NCI-H82 treated with DMSO at 0.1 percent for 48 hours (cell line): Measurements from ENCODE around the gene MFAP2.
"Not testable (repeated sequence)": the region's sequence is repeated elsewhere in the genome, so short reads cannot be mapped to it uniquely, and the experiment has no call there.

Source experiments
- DNase-seq: peaks from one replicate; lab custom pipeline; 2025; ENCODE audit not compliant: unreplicated experiment; lab: John Stamatoyannopoulos, UW

The MFAP2 gene

GRCh38 chr1:16933945-16934344 lies 46.5 kb downstream of the MFAP2 start:
- not testable (repeated sequence) for DNase-seq

- DNase-seq = not testable (repeated sequence)
Measured at GRCh38 chr1:16931206-16931934, 49.0 kb downstream of the MFAP2 start.

- DNase-seq = not testable (repeated sequence)
Measured at GRCh38 chr1:16929146-16930041, 51.0 kb downstream of the MFAP2 start.

- DNase-seq = no peak
Measured at GRCh38 chr1:16927711-16928485, 52.5 kb downstream of the MFAP2 start.

DNA sequence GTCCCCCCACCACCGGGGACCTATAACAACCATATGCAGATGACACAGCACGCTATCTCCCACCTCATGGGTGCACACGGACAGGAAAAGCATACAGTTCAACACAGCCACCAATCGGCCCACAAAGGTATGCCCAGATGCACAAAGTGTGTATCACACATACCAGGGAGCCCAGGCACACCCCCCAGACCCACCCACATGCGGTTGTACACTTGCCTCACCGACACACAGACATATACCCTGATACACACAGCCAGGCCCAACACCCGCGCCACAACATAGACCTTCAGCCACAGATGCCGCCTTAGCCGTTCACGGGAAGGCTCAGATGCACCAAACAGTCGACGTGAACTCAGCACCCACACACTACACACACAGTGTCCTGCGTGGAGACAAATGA lies 53.2 kb downstream of the MFAP2 start:
- DNase-seq = no peak

DNA sequence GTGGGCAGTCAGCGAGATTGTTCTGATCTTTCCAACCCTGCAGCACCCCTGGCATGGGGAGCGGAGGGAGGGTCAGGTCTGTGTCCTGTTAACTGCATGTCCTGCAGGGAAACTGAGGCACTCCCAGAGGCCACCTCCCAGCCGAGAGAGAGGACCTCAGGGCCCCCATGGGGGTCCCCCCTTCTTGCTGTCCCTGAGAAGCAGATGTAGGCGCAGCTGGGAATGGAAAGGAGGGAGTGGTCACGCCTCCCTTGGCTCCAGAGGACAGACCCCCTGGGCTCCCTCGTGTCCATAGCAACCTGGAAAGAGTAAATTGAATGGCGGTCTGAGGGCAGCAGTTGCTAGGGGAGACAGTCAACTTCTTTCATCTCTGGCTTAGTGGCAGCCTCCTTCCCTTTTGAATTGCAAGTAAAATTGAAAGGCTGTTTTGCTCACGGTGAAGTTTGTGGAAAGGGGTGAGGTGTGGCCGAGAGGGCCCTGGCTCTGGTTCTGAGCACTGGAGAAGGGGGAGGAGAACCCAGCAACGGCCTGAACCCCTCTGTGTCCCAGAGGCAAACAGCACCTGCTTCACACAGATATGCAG lies 53.8 kb downstream of the MFAP2 start:
- DNase-seq = no peak

GRCh38 chr1:16925635-16926490 lies 54.6 kb downstream of the MFAP2 start:
- no peak for DNase-seq

DNA sequence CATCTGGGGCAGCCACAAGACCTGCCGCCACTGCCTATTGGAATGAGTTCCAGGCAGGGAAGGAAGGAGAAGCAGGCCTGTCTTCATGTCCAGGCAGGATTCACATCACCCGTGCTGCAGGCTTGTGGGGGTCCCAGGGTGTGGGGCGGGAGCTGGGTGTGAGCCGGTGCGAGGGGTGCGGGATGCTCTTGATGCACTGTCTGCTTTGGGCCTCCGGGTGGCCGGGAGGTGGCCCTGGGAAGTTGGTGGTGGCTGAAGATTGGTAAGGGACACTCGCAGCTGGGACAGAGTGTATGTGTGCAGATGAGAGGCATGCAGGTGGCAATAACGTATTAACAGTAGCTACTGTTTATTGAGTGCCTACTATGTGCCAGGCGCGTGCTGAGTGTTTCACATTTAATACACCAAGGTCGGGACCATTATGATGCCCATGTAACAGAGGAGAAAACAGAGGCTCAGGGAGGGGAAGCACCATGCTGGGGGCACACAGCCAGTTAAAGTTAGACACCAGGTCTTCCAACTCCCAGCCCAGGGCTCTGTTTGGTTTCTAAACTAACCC lies 55.4 kb downstream of the MFAP2 start:
- no peak for DNase-seq
